ENCODE measurements around the gene ZGLP1.
"Not testable (repeated sequence)": the region's sequence is repeated elsewhere in the genome, so short reads cannot be mapped to it uniquely, and the experiment has no call there.

The ZGLP1 gene

GRCh38 chr19:10284960-10285278, 24.7 kb downstream of the ZGLP1 start:
- Histone ChIP-seq H3K4me3 (no peak overlapping the region), H3K27ac (no peak overlapping the region)

GRCh38 chr19:10284065-10284959, 25.3 kb downstream of the ZGLP1 start:
- Histone ChIP-seq H3K27ac (no peak overlapping the region), H3K4me3 (no peak overlapping the region)

GRCh38 chr19:10283301-10284064, 26.1 kb downstream of the ZGLP1 start:
- H3K27ac ChIP-seq = no peak overlapping the region

DNA sequence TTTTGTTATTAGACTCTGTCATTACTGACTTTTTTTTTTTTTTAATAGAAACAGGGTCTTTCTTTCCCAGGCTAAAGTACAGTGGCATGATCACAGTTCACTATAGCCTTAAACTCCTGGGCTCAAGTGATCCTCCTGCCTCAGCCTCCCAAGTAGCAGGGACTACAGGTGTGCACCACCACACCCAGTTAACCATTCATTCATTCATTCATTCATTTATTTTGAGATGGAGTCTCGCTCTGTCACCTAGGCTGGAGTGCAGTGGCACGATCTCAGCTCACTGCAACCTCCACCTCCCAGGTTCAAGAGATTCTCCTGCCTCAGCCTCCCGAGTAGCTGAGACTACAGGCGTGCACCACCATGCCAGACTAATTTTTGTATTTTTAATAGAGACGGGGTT, 27.6 kb downstream of the ZGLP1 start:
- H3K27ac ChIP-seq, H3K4me3 ChIP-seq: not testable (repeated sequence)

More at GRCh38 chr19:10283301-10284064, 26.1 kb downstream of the ZGLP1 start:
- no peak overlapping the region for H3K4me3 ChIP-seq

GRCh38 chr19:10279737-10280442, 29.7 kb downstream of the ZGLP1 start:
- Histone ChIP-seq H3K27ac (no peak overlapping the region), H3K4me3 (no peak overlapping the region)

DNA sequence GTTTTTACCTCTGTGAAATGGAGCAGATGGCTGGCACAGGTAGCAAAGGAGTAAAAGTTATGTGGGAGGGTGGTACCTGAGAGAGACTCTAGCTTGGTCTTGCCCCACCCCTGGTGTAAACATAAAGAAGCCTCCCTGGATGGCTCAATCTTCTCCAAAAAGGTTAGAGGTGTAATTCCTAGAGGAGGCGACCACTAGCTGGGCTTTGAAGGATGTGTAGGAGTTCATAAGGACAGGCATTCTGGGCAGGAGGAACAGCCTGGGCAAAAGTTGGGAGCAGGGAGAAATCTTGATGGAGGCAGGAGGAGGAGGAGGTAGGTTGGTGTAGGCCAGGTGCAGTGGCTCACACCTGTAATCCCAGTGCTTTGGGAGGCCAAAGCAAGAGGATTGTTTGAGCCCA, 30.7 kb downstream of the ZGLP1 start:
- peak overlapping the region in 1 of 21 experiments; percentile 11 for H3K27ac ChIP-seq
- no peak overlapping the region for H3K4me3 ChIP-seq

DNA sequence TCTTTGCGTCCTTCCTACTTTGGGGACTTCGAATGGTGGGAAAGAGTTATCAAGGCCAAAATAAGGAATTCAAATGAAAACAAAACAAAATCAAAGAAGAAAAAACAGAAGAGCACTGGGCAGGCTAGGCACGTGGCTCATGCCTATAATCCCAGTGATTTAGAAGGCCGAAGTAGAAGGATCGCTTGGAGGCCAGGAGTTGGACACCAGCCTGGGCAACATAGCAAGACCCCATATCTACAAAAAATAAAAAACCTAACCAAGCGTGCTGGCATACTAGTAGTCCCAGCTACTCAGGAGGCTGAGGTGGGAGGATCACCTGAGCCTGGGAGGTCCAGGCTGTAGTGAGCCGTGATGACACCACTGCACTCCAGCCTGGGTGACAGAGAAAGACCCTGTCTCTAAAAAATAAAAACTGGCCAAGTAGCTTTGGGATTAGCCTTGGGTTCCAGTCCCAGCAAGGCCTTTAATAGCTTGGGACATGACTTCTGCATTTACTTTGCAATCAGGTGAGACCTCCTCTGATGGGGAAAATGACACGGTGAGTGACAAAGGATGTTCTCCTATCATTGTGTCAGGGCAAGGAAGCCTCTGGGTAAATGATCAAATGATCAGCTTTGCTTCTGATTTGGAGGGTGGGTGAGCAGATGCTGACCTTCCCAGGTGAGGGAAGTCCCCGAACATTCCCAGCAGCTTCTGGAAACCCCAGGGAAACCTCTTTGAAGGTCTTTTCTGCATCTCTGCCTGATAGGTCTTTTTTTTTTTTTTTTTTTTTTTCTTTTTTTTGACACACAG, 31.6 kb downstream of the ZGLP1 start:
- no peak overlapping the region for H3K4me3 ChIP-seq
- no peak overlapping the region for H3K27ac ChIP-seq

- H3K4me3 ChIP-seq = no peak overlapping the region
- peak overlapping the region in 4 of 21 experiments; percentile 9 to 52 (median 43) for H3K27ac ChIP-seq
These were observed 35.0 kb downstream of the ZGLP1 start for GRCh38 chr19:10274589-10274988.

DNA sequence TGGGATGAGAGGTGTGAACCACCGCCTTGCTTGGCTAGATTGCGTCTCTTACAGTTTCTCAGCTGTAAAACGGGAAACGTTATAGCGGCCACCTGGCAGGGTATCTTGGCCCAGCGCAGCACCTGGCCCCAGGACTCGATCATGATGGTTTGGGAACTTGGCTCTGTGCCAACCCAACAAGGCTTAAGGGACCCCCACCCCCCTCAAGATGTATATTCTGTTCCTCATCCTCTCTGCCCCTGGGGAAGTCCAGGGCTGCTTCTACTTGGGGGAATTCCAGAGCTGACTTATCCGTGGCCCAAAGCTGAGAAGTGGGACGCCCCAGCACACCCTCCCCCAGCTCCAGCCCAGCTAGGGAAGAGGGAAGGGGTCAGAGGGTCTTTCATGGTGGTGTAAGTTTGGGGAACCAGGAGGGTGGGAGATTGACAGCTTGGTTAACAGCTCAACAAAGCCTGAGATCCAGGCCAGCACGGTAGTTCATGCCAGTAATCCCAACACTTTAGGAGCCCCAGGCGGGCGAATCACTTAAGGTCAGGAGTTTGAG, 38.0 kb downstream of the ZGLP1 start:
- Histone ChIP-seq H3K27ac (peak overlapping the region; percentile 16 to 97 (median 88)), H3K4me3 (peak overlapping the region; percentile 24 to 56 (median 42))

- H3K27ac ChIP-seq = peak within 1 kb of the TSS; percentile 28 to 97 (median 88)
- peak within 1 kb of the TSS; percentile 24 to 56 (median 42) for H3K4me3 ChIP-seq
These were observed 38.8 kb downstream of the ZGLP1 start, which contains the start of gene ICAM1 for GRCh38 chr19:10270616-10271394. ICAM1 (plus strand) TSS chr19:10271120; CDS start chr19:10271160, 40 bp downstream.

DNA sequence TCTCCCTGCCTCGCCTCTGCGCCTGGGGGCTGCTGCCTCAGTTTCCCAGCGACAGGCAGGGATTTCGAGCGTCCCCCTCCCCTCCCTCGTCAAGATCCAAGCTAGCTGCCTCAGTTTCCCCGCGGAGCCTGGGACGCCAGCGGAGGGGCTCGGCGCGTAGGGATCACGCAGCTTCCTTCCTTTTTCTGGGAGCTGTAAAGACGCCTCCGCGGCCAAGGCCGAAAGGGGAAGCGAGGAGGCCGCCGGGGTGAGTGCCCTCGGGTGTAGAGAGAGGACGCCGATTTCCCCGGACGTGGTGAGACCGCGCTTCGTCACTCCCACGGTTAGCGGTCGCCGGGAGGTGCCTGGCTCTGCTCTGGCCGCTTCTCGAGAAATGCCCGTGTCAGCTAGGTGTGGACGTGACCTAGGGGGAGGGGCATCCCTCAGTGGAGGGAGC, 39.4 kb downstream of the ZGLP1 start:
- Histone ChIP-seq H3K27ac (peak overlapping the region; percentile 28 to 97 (median 88)), H3K4me3 (peak overlapping the region; percentile 24 to 56 (median 42))

DNA sequence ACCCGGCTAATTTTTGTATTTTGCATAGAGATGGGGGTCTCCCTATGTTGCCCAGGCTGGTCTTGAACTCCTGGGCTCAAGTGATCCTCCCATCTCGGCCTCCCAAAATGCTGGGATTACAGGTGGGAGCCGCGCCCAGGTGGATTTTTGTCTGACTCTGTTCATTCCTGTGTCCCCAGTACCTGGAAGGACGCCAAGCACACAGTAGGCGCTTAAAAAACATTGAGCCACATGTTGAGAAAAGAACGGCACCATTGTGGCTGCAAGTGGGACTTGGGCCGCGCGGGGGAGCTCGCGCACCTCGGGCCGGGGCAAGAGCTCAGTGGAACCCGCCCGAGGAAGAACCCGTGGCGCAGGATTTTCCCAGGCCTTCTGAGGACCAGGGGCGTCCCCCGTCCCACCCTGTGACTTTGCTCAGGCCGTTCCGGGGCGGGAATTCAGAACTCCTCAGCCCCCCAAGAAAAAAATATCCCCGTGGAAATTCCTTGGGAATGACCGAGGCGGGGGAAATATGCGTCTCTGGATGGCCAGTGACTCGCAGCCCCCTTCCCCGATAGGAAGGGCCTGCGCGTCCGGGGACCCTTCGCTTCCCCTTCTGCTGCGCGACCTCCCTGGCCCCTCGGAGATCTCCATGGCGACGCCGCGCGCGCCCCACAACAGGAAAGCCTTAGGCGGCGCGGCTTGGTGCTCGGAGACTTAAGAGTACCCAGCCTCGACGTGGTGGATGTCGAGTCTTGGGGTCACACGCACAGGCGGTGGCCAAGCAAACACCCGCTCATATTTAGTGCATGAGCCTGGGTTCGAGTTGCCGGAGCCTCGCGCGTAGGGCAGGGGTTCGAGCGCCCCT, 40.1 kb downstream of the ZGLP1 start:
- Histone ChIP-seq H3K27ac (peak overlapping the region; percentile 28 to 97 (median 88)), H3K4me3 (peak overlapping the region; percentile 24 to 56 (median 42))

- H3K27ac ChIP-seq = peak overlapping the region in 16 of 21 experiments; percentile 1 to 94 (median 29)
- no peak overlapping the region for H3K4me3 ChIP-seq
These were observed 41.5 kb downstream of the ZGLP1 start for GRCh38 chr19:10268071-10268470.

GRCh38 chr19:10266706-10267105, 42.9 kb downstream of the ZGLP1 start:
- no peak overlapping the region for H3K27ac ChIP-seq
- no peak overlapping the region for H3K4me3 ChIP-seq

GRCh38 chr19:10262771-10263170, 46.8 kb downstream of the ZGLP1 start:
- Histone ChIP-seq H3K4me3 (no peak overlapping the region), H3K27ac (no peak overlapping the region)

- Histone ChIP-seq H3K27ac (peak overlapping the region in 13 of 21 experiments; percentile 1 to 77 (median 52)), H3K4me3 (no peak overlapping the region)
These were observed 49.5 kb downstream of the ZGLP1 start for GRCh38 chr19:10260141-10260584.

Data from skin epidermis (tissue), 12 donors.